SU-DHL-6 (cell line): ENCODE data around the gene KAT8.

Experiments
- EZH2phosphoT487 ChIP-seq: fragments of 200-600 bp; sonication (generic), shearing (Covaris generic); conservative IDR thresholded peaks from 2 replicates; pipeline ENCODE4 v1.6.1; 2018; ENCODE audit warnings: mild to moderate bottlenecking, antibody characterized with exemption, low read length, moderate library complexity, mixed read lengths
- TF ChIP-seq, protein P1 (sequence below): fragments of 200-600 bp; sonication (generic); IDR thresholded peaks from one replicate; pipeline ENCODE4 v1.5.1; 2017; ENCODE audit warnings: antibody characterized with exemption, mild to moderate bottlenecking, low read length, moderate library complexity; ENCODE audit not compliant: insufficient read depth, poor library complexity, severe bottlenecking

DNA sequence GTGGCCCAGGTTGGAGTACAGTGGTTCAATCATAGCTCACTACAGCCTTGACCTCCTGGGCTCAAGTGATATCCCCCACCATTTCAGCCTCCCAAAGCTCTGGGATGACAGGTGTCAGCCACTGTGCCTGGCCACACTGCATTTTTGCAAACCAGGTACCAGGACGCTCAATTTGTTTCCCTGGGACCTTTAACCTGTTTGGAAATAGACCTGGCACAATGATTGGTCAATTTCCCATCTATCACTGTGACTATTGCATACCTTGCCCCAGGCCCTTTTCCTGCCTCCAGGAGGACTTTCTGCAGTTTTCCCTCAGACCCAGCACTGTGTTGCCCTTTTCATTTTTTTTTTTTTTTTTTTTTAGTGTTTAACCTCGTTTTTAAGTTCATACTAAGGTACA lies 51.4 kb downstream of the KAT8 start:
- TF ChIP-seq, protein P1, sequence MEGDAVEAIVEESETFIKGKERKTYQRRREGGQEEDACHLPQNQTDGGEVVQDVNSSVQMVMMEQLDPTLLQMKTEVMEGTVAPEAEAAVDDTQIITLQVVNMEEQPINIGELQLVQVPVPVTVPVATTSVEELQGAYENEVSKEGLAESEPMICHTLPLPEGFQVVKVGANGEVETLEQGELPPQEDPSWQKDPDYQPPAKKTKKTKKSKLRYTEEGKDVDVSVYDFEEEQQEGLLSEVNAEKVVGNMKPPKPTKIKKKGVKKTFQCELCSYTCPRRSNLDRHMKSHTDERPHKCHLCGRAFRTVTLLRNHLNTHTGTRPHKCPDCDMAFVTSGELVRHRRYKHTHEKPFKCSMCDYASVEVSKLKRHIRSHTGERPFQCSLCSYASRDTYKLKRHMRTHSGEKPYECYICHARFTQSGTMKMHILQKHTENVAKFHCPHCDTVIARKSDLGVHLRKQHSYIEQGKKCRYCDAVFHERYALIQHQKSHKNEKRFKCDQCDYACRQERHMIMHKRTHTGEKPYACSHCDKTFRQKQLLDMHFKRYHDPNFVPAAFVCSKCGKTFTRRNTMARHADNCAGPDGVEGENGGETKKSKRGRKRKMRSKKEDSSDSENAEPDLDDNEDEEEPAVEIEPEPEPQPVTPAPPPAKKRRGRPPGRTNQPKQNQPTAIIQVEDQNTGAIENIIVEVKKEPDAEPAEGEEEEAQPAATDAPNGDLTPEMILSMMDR: no peak
- TF ChIP-seq EZH2phosphoT487: no peak
